ENCODE data around the gene EPSTI1. TPM values are rescaled to one million over a fixed set of nuclear protein-coding genes. Genes with fewer than 3 reads are reported as not detected.

Gene EPSTI1
- total RNA-seq, 6 experiments from 2014 or later, result 2.5 to 9.9 (median 5.2) TPM

DNA sequence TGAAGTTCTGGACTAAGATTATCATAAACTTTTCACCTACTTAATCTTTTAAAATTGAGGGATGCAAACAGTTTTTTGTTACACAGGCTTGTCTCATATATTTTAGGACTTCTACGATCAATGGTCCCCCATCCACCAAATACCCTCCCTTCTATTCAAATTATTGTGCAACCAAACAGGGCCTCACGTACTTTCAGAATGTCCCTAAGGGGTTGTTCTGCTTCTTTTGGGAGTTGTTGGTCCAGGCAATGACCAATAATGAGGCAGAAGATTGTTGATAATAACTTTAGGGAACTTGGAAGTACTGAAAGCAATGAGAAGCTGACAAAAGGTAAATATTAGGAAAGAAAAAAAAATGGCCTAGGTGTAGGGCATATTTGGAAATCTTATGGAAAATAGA is 34.2 kb upstream of the EPSTI1 start:
- H3K9me3 ChIP-seq, result no peaks in the 10 kb centered on the region
- no peaks in the 10 kb centered on the region for H3K27me3 ChIP-seq
- no peak for DNase-seq
- no peak for ATAC-seq
- no peak overlapping the region for H3K27ac ChIP-seq
- H3K4me1 ChIP-seq, result no peaks in the 10 kb centered on the region
- intact Hi-C loops (cut with DNase I), result no loop called here
- H3K4me3 ChIP-seq, result no peak overlapping the region
- 32% methylated on average over 2 of the region's 2 CpGs for WGBS (ENCODE audit: insufficient coverage, low coverage, low lambda C conversion rate, missing lambda C conversion rate)
- no peak for TF ChIP-seq POLR2A (IDR thresholded peaks at IDR 0.05)
- no peak for TF ChIP-seq CTCF (IDR thresholded peaks at IDR 0.05)
- H3K36me3 ChIP-seq, result no peaks in the 10 kb centered on the region

DNA sequence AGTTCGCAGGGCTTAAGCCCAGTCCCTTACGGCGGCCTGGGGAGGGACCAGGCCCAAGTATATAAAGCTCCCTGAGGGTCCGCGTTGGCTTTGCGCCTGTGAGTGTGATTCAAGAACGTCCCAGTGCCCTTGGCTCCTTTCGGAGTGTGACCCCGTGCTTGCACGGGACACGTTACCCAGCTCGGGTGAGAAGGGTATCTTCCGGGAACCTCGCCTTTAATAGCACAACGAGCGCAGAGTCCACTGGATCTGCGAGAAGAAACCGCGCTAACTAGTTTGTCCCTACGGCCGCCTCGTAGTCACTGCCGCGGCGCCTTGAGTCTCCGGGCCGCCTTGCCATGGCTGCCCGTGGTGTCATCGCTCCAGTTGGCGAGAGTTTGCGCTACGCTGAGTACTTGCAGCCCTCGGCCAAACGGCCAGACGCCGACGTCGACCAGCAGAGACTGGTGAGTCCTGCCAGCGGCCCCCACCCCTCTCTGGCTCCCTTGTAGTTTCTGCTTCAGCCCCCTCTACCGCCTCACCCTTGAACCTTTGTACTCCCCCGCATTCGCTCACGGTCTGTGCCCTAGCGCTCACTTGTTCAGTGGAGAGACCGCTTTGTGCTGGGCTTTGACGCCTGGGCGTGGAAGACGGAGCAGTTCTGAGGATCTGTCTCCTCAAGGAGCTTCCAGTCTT is 31.4 kb upstream of the EPSTI1 start, which contains the start of gene DNAJC15:
Gene DNAJC15 (plus strand): TSS at position 298 of the 675 bp plus-strand sequence. CDS start 41 bp downstream, at position 339.
- Histone ChIP-seq H3K27me3 (no peaks in the 10 kb centered on the region), H3K27ac (peak within 1 kb of the TSS; percentile 53 to 80 (median 74)), H3K4me3 (peak within 1 kb of the TSS; percentile 60 to 69 (median 66)), H3K9me3 (no peaks in the 10 kb centered on the region), H3K4me1 (no peaks in the 10 kb centered on the region), H3K36me3 (no peaks in the 10 kb centered on the region)
- 6% methylated on average over 20 of the region's 48 CpGs for WGBS (ENCODE audit: insufficient coverage, low coverage, low lambda C conversion rate, missing lambda C conversion rate)
- TF ChIP-seq POLR2A (IDR thresholded peaks at IDR 0.05) (peak; percentile 58), CTCF (IDR thresholded peaks at IDR 0.05) (no peak)
- DNase-seq (peak; percentile 69 to 86 (median 82)), ATAC-seq (peak; percentile 94 to 96 (median 94))
- intact Hi-C loops (cut with DNase I), result no loop called here

DNA sequence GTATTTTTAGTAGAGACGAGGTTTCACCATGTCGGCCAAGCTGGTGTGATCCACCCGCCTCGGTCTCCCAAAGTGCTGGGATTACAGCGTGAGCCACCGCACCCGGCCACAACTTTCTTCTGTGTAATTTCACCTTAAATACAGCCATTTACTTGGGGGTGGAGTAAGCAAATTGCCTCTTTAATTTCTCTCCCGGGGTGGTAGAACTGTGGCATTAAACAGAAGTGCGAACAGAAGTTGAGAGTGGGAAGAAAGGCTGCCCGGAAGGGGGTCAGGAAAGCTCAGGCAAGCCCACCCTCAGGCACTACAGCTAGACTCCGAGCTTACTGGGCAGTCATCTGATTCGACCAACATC is 30.9 kb upstream of the EPSTI1 start:
- Histone ChIP-seq H3K27ac (peak overlapping the region; percentile 53 to 80 (median 74)), H3K4me1 (no peaks in the 10 kb centered on the region), H3K9me3 (no peaks in the 10 kb centered on the region), H3K27me3 (no peaks in the 10 kb centered on the region), H3K4me3 (peak overlapping the region; percentile 60 to 69 (median 66)), H3K36me3 (no peaks in the 10 kb centered on the region)
- no peak for ATAC-seq
- no peak for DNase-seq
- 87% methylated on average over 8 of the region's 12 CpGs for WGBS (ENCODE audit: insufficient coverage, low coverage, low lambda C conversion rate, missing lambda C conversion rate)
- TF ChIP-seq CTCF (IDR thresholded peaks at IDR 0.05) (no peak), POLR2A (IDR thresholded peaks at IDR 0.05) (no peak)
- intact Hi-C loops (cut with DNase I), result no loop called here

DNA sequence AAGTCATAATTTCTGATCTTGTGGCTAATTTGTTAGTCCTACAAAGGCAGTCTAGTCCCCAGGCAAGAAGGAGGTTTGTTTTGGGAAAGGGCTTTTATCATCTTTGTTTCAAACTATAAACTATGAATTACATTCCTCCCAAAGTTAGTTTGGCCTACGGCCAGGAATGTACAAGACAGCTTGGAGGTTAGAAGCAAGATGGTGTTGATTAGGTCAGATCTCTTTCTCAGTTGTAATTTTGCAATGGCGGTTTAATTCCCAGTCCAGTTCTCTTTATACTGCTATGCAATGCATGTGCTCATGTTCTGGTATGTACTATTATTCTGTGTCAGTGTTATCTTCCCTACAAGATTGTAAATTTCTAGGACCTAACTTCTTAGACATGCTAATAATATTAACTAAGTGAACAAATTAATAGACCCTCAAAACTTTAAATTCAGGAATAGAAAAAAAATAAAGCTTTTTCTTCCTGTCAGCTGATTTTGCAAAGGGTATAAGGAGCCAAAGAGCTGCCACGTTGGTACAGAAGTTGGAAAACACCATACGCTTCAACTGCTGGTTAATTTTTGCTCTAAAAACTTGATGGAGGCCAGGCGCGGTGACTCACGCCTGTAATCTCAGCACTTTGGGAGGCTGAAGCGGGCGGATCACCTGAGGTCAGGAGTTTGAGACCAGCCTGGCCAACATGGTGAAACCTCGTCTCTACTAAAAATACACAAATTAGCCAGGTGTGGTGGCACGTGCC is 30.1 kb upstream of the EPSTI1 start:
- TF ChIP-seq CTCF (IDR thresholded peaks at IDR 0.05) (no peak), POLR2A (IDR thresholded peaks at IDR 0.05) (no peak)
- H3K27me3 ChIP-seq, result no peaks in the 10 kb centered on the region
- H3K4me1 ChIP-seq, result no peaks in the 10 kb centered on the region
- DNase-seq, result no peak
- intact Hi-C loops (cut with DNase I), result no loop called here
- no peak overlapping the region for H3K27ac ChIP-seq
- no peak for ATAC-seq
- no peak overlapping the region for H3K4me3 ChIP-seq
- no peaks in the 10 kb centered on the region for H3K36me3 ChIP-seq
- no peaks in the 10 kb centered on the region for H3K9me3 ChIP-seq
- WGBS (ENCODE audit: insufficient coverage, low coverage, low lambda C conversion rate, missing lambda C conversion rate), result 84% methylated on average over 9 of the region's 11 CpGs

Measured in right lobe of liver (tissue), 6 donors.